H1 (cell line): ENCODE data around the gene SUMF1. TPM values are rescaled to one million over a fixed set of nuclear protein-coding genes. Genes with fewer than 3 reads are reported as not detected.

Experiments
- HDAC6 ChIP-seq: IDR thresholded peaks from one replicate; pipeline ENCODE4 v1.7.1; 2012; ENCODE audit warnings: low read depth, mild to moderate bottlenecking, inconsistent platforms, low read length, moderate library complexity
- KDM1A ChIP-seq: fragments of 200-600, 300-600 bp; sonication (generic); IDR thresholded peaks from 2 replicates; pipeline ENCODE4 v1.7.1; 2016; ENCODE audit warnings: mild to moderate bottlenecking, low read length, borderline replicate concordance
- SIRT6 ChIP-seq: IDR thresholded peaks from one replicate; pipeline ENCODE4 v1.7.1; 2012; ENCODE audit warnings: low read length, inconsistent platforms
- SUZ12 ChIP-seq: fragments of 200-600 bp; sonication (generic); IDR thresholded peaks from 2 replicates; pipeline ENCODE4 v1.6.1; 2012; ENCODE audit warnings: mild to moderate bottlenecking, inconsistent platforms, low read length, moderate library complexity, mixed read lengths
- TAF7 ChIP-seq: optimal IDR thresholded peaks from 2 replicates; pipeline ENCODE3; 2011; ENCODE audit warnings: low read depth, mild to moderate bottlenecking, inconsistent platforms, low read length, moderate library complexity, borderline replicate concordance
- polyA plus RNA-seq, 7 experiments: library from polyadenylated mRNA; depleted of rRNA in 3 of 7; stranded (reverse) in 5 of 7; unstranded in 2 of 7; fragments of >200 nt in 5 of 7; fragments of 200-250 nt in 2 of 7; gene quantifications; 1 replicate in 5 of 7; 2 replicates in 1 of 7; 4 replicates in 1 of 7; pipeline versions ENCODE4 v1.2.1 to v1.2.3, GENCODE V29; 2011 to 2013; ENCODE audit warnings: missing spikeins in 2 of 7, mixed read lengths in 2 of 7
- total RNA-seq: library from RNA; stranded (reverse); fragmentation: NEBNext Ultra II Directional; extraction: Animal tissue kit (Norgen Biotek cat#: 25700); gene quantifications from 2 replicates; pipeline ENCODE4 v1.2.1, GENCODE V29; 2021

The SUMF1 gene
- total and polyA plus RNA-seq, 2 of the 8 experiments (the other 6 are each of a cell fraction or from before 2014, with no cell fraction given): 12.5 to 15.0 TPM

DNA sequence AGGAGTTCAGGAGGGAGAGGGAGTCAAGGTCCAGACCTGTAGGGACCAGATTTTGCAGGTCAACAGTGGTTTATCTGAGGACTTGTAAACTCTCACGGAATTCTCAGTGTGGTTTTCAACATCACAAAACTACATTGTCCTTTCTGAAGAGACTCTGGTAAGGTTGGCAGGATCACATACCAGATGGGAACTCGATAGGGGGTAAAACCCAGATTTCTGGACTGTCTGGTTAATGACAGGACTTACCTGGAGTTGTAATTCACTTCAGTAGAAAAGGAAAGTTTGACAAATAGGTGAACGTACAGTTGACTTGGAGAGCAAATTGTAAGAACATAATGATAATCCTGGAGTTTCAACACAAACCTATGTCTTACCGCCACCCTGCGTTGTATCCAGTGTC, 31.4 kb upstream of the SUMF1 start (continued):
- TF ChIP-seq HDAC6 (no peak), KDM1A (no peak), SIRT6 (no peak), SUZ12 (no peak), TAF7 (no peak)
- TF ChIP-seq, all 59 proteins: peak for 0
